Liver (tissue), 3 donors: ENCODE measurements around the gene IL1RAPL2.

ENCODE experiments used
- RAD21 ChIP-seq, 2 donors: IDR thresholded peaks; 2 replicates each; pipeline ENCODE4 v1.6.1; 2016; ENCODE audit warnings: antibody characterized with exemption in 2 of 2, mild to moderate bottlenecking in 2 of 2
- REST ChIP-seq: IDR thresholded peaks from 2 replicates; pipeline ENCODE4 v1.6.1; 2016; ENCODE audit warnings: antibody characterized with exemption, mild to moderate bottlenecking
- TF ChIP-seq, protein P1 (sequence below): fragments of 150-350 bp; IDR thresholded peaks from 2 replicates; pipeline ENCODE4 v1.5.1; 2017; ENCODE audit warnings: improper control_type of control experiment, low read depth, low read length; ENCODE audit not compliant: missing input control
- TF ChIP-seq, protein P2 (sequence below): IDR thresholded peaks from 2 replicates; pipeline ENCODE4 v1.6.1; 2016; ENCODE audit warnings: antibody characterized with exemption
- donor health status: healthy.
- donor health status: healthy.

GRCh38 chrX:105051364-105051763 lies 485.4 kb downstream of the IL1RAPL2 start:
- TF ChIP-seq, protein P1, sequence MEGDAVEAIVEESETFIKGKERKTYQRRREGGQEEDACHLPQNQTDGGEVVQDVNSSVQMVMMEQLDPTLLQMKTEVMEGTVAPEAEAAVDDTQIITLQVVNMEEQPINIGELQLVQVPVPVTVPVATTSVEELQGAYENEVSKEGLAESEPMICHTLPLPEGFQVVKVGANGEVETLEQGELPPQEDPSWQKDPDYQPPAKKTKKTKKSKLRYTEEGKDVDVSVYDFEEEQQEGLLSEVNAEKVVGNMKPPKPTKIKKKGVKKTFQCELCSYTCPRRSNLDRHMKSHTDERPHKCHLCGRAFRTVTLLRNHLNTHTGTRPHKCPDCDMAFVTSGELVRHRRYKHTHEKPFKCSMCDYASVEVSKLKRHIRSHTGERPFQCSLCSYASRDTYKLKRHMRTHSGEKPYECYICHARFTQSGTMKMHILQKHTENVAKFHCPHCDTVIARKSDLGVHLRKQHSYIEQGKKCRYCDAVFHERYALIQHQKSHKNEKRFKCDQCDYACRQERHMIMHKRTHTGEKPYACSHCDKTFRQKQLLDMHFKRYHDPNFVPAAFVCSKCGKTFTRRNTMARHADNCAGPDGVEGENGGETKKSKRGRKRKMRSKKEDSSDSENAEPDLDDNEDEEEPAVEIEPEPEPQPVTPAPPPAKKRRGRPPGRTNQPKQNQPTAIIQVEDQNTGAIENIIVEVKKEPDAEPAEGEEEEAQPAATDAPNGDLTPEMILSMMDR, result no peak
- TF ChIP-seq RAD21 (IDR thresholded peaks at IDR 0.05) (no peak), REST (no peak)
- TF ChIP-seq, protein P2, sequence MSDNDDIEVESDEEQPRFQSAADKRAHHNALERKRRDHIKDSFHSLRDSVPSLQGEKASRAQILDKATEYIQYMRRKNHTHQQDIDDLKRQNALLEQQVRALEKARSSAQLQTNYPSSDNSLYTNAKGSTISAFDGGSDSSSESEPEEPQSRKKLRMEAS, result no peak
